Measurements from ENCODE around the gene CEACAM5.

Gene CEACAM5

GRCh38 chr19:41708481-41708880 lies at the start of gene CEACAM5:
TSS of gene CEACAM5 (plus strand) at chr19:41708626. CDS start at chr19:41708732, 106 bp downstream.
- Histone ChIP-seq H3K4me1 (ENCODE audit: control insufficient read depth, low read depth, low read length) (no peaks in the 10 kb centered on the region), H3K9ac (ENCODE audit: low read length) (no peak within 1 kb of the TSS), H3K4me3 (ENCODE audit: low read length) (no peak within 1 kb of the TSS), H3K27ac (ENCODE audit: low read length) (no peak within 1 kb of the TSS), H3K27me3 (ENCODE audit: control insufficient read depth, insufficient read depth, low read length) (peaks cover 5% of the 10 kb centered on the region), H3K9me3 (ENCODE audit: control insufficient read depth, low read depth, low read length) (no peaks in the 10 kb centered on the region), H3K36me3 (ENCODE audit: control insufficient read depth, low read depth, low read length) (no peaks in the 10 kb centered on the region)

- H3K4me1 ChIP-seq (ENCODE audit: control insufficient read depth, low read depth, low read length), result no peaks in the 10 kb centered on the region
- H3K27me3 ChIP-seq (ENCODE audit: control insufficient read depth, insufficient read depth, low read length), result no peaks in the 10 kb centered on the region
- no peak overlapping the region for H3K27ac ChIP-seq (ENCODE audit: low read length)
- H3K36me3 ChIP-seq (ENCODE audit: control insufficient read depth, low read depth, low read length), result no peaks in the 10 kb centered on the region
- peaks cover 9% of the 10 kb centered on the region for H3K9me3 ChIP-seq (ENCODE audit: control insufficient read depth, low read depth, low read length)
- H3K9ac ChIP-seq (ENCODE audit: low read length), result no peak overlapping the region
- no peak overlapping the region for H3K4me3 ChIP-seq (ENCODE audit: low read length)
Measured at GRCh38 chr19:41666075-41666474, 42.4 kb upstream of the CEACAM5 start.

DNA sequence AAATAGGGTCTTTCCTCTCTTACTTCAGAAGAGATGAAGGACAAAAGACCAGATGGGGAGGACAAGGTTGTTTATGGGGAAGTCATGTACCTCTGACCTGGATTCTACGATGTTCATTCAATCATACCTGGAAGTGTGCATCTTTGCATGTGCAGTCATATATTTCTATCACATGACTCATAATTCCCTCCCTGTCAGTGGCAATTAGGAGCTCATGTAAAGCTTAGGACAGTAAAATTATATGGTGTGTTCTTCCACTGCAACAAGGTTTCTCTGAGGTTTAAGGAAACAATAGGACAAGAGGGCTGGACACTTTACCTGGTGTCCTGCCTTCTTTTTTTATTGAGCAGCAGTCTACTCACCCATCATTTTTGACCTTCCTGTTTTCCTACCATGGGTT lies 40.1 kb upstream of the CEACAM5 start:
- H3K9me3 ChIP-seq (ENCODE audit: control insufficient read depth, low read depth, low read length), result peaks cover 9% of the 10 kb centered on the region

GRCh38 chr19:41670755-41671154 lies 37.7 kb upstream of the CEACAM5 start:
- Histone ChIP-seq H3K4me1 (ENCODE audit: control insufficient read depth, low read depth, low read length) (no peaks in the 10 kb centered on the region), H3K9me3 (ENCODE audit: control insufficient read depth, low read depth, low read length) (peaks cover 5% of the 10 kb centered on the region), H3K27me3 (ENCODE audit: control insufficient read depth, insufficient read depth, low read length) (peaks cover 7% of the 10 kb centered on the region), H3K36me3 (ENCODE audit: control insufficient read depth, low read depth, low read length) (no peaks in the 10 kb centered on the region), H3K27ac (ENCODE audit: low read length) (no peak overlapping the region), H3K4me3 (ENCODE audit: low read length) (no peak overlapping the region), H3K9ac (ENCODE audit: low read length) (no peak overlapping the region)

More for the DNA sequence above, 40.1 kb upstream of the CEACAM5 start:
- H3K27ac ChIP-seq (ENCODE audit: low read length), result no peak overlapping the region
- H3K36me3 ChIP-seq (ENCODE audit: control insufficient read depth, low read depth, low read length), result no peaks in the 10 kb centered on the region
- no peaks in the 10 kb centered on the region for H3K4me1 ChIP-seq (ENCODE audit: control insufficient read depth, low read depth, low read length)
- no peaks in the 10 kb centered on the region for H3K27me3 ChIP-seq (ENCODE audit: control insufficient read depth, insufficient read depth, low read length)
- no peak overlapping the region for H3K9ac ChIP-seq (ENCODE audit: low read length)
- no peak overlapping the region for H3K4me3 ChIP-seq (ENCODE audit: low read length)

DNA sequence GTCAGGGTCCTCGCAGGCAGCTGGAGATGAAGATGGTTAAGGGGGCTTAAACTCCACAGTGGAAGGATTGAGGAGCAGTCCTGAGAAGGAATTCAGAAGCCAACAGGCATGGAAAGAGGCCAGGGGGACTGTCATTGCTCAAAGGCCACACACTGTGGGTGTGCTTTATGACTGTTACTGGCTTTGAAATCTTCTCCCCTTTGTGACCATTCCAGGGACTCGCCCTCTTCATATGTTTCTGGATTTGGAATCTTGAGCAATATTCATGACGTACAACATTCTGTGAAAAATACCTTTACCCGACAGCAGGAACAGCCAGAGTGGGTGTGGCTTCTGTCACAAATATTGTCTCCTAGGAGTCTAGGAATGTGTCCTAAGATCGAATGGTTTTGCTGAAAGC lies 36.9 kb upstream of the CEACAM5 start:
- H3K4me3 ChIP-seq (ENCODE audit: low read length), result no peak overlapping the region
- H3K9ac ChIP-seq (ENCODE audit: low read length), result no peak overlapping the region
- H3K36me3 ChIP-seq (ENCODE audit: control insufficient read depth, low read depth, low read length), result no peaks in the 10 kb centered on the region
- H3K4me1 ChIP-seq (ENCODE audit: control insufficient read depth, low read depth, low read length), result no peaks in the 10 kb centered on the region
- H3K27me3 ChIP-seq (ENCODE audit: control insufficient read depth, insufficient read depth, low read length), result peaks cover 7% of the 10 kb centered on the region
- H3K27ac ChIP-seq (ENCODE audit: low read length), result no peak overlapping the region
- H3K9me3 ChIP-seq (ENCODE audit: control insufficient read depth, low read depth, low read length), result no peaks in the 10 kb centered on the region

- H3K27me3 ChIP-seq (ENCODE audit: control insufficient read depth, insufficient read depth, low read length), result peaks cover 4% of the 10 kb centered on the region
- no peaks in the 10 kb centered on the region for H3K36me3 ChIP-seq (ENCODE audit: control insufficient read depth, low read depth, low read length)
- no peaks in the 10 kb centered on the region for H3K9me3 ChIP-seq (ENCODE audit: control insufficient read depth, low read depth, low read length)
- no peak overlapping the region for H3K9ac ChIP-seq (ENCODE audit: low read length)
- H3K27ac ChIP-seq (ENCODE audit: low read length), result no peak overlapping the region
- H3K4me3 ChIP-seq (ENCODE audit: low read length), result no peak overlapping the region
- H3K4me1 ChIP-seq (ENCODE audit: control insufficient read depth, low read depth, low read length), result no peaks in the 10 kb centered on the region
Measured at GRCh38 chr19:41682437-41682836, 26.0 kb upstream of the CEACAM5 start.

- Histone ChIP-seq H3K27me3 (ENCODE audit: control insufficient read depth, insufficient read depth, low read length) (peaks cover 4% of the 10 kb centered on the region), H3K9me3 (ENCODE audit: control insufficient read depth, low read depth, low read length) (no peaks in the 10 kb centered on the region), H3K4me1 (ENCODE audit: control insufficient read depth, low read depth, low read length) (peaks cover 3% of the 10 kb centered on the region), H3K36me3 (ENCODE audit: control insufficient read depth, low read depth, low read length) (no peaks in the 10 kb centered on the region), H3K27ac (ENCODE audit: low read length) (no peak overlapping the region), H3K4me3 (ENCODE audit: low read length) (no peak overlapping the region), H3K9ac (ENCODE audit: low read length) (no peak overlapping the region)
Measured at GRCh38 chr19:41687419-41687818, 21.0 kb upstream of the CEACAM5 start.

- Histone ChIP-seq H3K4me1 (ENCODE audit: control insufficient read depth, low read depth, low read length) (peaks cover 3% of the 10 kb centered on the region), H3K4me3 (ENCODE audit: low read length) (no peak within 1 kb of the TSS), H3K27me3 (ENCODE audit: control insufficient read depth, insufficient read depth, low read length) (peaks cover under 1% of the 10 kb centered on the region), H3K9me3 (ENCODE audit: control insufficient read depth, low read depth, low read length) (no peaks in the 10 kb centered on the region), H3K9ac (ENCODE audit: low read length) (no peak within 1 kb of the TSS), H3K36me3 (ENCODE audit: control insufficient read depth, low read depth, low read length) (no peaks in the 10 kb centered on the region), H3K27ac (ENCODE audit: low read length) (no peak within 1 kb of the TSS)
Measured at GRCh38 chr19:41688098-41688497, 20.3 kb upstream of the CEACAM5 start, which contains the start of gene CEACAM7. TSS of gene CEACAM7 (minus strand) at chr19:41688270. CDS start at chr19:41688165, 105 bp downstream.

- Histone ChIP-seq H3K9me3 (ENCODE audit: control insufficient read depth, low read depth, low read length) (no peaks in the 10 kb centered on the region), H3K27ac (ENCODE audit: low read length) (no peak overlapping the region), H3K36me3 (ENCODE audit: control insufficient read depth, low read depth, low read length) (no peaks in the 10 kb centered on the region), H3K9ac (ENCODE audit: low read length) (no peak overlapping the region), H3K27me3 (ENCODE audit: control insufficient read depth, insufficient read depth, low read length) (no peaks in the 10 kb centered on the region), H3K4me1 (ENCODE audit: control insufficient read depth, low read depth, low read length) (peaks cover 3% of the 10 kb centered on the region), H3K4me3 (ENCODE audit: low read length) (no peak overlapping the region)
Measured at GRCh38 chr19:41688687-41689086, 19.7 kb upstream of the CEACAM5 start.

DNA sequence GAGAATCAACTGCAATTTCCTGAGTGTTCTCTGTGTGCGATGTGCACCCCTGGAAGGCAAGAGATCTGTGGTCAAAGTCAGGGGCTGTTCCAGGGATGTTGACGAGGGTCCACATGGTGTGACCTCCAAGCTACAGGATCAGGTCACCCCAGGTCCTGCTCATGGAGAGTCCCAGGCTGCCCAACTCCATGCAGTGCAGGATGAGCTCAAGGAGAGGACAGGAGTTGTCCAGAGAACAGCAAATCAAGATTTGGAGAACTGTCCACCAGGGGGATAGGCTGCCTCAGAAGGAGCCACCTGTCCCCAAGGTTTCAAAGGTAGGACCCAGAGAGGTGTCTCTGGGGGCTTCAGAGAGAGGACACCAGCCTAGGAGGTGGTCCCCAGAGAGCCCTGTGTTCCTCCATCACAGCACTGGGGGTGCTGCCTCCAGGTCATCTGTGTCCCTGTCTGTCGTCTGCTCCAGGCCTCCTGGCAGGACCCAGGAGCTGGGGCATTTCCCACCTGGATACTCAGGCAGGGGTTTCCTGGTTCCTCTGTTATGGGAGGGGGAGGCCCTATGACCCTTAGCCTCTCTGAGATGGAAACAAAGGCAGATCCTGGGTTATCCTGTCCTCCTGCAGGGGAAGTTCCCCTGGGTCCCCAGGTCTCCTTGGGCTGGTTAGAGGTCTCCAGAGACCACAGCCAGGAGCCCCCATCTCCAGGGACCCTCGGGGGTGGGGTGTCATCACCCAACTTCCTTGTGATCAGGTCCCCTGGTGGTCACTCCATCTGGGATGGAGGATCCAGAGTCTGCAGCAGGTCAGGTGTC lies 18.2 kb upstream of the CEACAM5 start:
- Histone ChIP-seq H3K4me3 (ENCODE audit: low read length) (no peak overlapping the region), H3K27ac (ENCODE audit: low read length) (no peak overlapping the region), H3K9ac (ENCODE audit: low read length) (no peak overlapping the region), H3K9me3 (ENCODE audit: control insufficient read depth, low read depth, low read length) (no peaks in the 10 kb centered on the region), H3K4me1 (ENCODE audit: control insufficient read depth, low read depth, low read length) (peaks cover 3% of the 10 kb centered on the region), H3K27me3 (ENCODE audit: control insufficient read depth, insufficient read depth, low read length) (no peaks in the 10 kb centered on the region), H3K36me3 (ENCODE audit: control insufficient read depth, low read depth, low read length) (no peaks in the 10 kb centered on the region)

DNA sequence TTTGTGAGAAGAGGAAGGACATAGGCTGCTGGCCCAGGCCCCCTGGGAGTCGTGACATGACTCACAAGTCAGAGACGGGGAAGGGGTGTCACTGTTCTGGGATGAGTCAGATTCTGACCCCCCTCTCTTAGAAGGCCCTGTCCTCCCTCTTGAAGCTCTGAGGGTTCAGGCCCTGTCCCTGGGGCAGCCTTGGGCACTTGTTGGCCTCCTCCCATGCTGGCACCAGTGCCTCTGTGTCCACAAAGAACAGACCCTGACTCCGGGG lies 17.7 kb upstream of the CEACAM5 start:
- Histone ChIP-seq H3K36me3 (ENCODE audit: control insufficient read depth, low read depth, low read length) (no peaks in the 10 kb centered on the region), H3K27me3 (ENCODE audit: control insufficient read depth, insufficient read depth, low read length) (no peaks in the 10 kb centered on the region), H3K4me1 (ENCODE audit: control insufficient read depth, low read depth, low read length) (peaks cover 3% of the 10 kb centered on the region)

DNA sequence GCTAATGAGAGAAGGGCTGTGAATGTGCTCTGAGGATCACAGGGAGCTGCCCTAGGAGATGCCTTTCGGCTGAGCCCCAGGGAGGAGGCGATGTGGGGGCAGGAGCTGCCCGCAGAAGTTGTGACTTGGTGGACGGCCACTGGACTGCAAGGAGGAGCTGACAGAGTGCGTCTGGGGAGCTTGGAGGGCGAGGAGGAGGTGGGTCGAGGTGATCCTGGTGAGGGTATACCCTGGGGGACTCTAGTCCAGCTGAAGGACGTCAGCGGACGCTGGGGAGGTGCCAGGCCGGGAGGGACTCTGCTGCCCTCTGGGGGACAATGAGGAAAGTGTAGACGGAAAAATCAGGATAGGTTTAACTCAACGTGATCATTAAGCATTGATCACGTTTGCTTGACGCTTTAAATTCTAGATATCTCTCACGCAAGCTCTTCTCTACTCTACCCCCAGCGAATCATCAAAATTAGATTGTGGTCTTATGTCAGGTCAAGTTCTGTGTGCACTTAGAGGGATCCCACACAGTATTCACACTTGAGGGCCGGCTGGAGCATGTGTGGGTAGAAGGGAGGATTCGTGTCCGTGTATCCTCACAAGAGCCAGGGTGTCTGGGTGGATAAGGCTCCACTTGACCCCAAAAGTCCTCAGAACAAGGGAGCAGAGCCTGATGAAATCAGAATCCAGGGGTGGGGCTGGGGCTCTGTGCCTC lies 17.0 kb upstream of the CEACAM5 start:
- peaks cover 3% of the 10 kb centered on the region for H3K4me1 ChIP-seq (ENCODE audit: control insufficient read depth, low read depth, low read length)
- no peaks in the 10 kb centered on the region for H3K9me3 ChIP-seq (ENCODE audit: control insufficient read depth, low read depth, low read length)
- H3K27me3 ChIP-seq (ENCODE audit: control insufficient read depth, insufficient read depth, low read length), result no peaks in the 10 kb centered on the region
- H3K9ac ChIP-seq (ENCODE audit: low read length), result no peak overlapping the region
- H3K27ac ChIP-seq (ENCODE audit: low read length), result no peak overlapping the region
- H3K4me3 ChIP-seq (ENCODE audit: low read length), result no peak overlapping the region
- H3K36me3 ChIP-seq (ENCODE audit: control insufficient read depth, low read depth, low read length), result no peaks in the 10 kb centered on the region

More for the DNA sequence above, 17.7 kb upstream of the CEACAM5 start:
- H3K9me3 ChIP-seq (ENCODE audit: control insufficient read depth, low read depth, low read length), result no peaks in the 10 kb centered on the region
- no peak overlapping the region for H3K27ac ChIP-seq (ENCODE audit: low read length)
- no peak overlapping the region for H3K9ac ChIP-seq (ENCODE audit: low read length)
- H3K4me3 ChIP-seq (ENCODE audit: low read length), result no peak overlapping the region

Measured in iPS-18a (cell line).